Hepatocyte (in vitro differentiated cells): ENCODE results near the gene NT5DC1. TPM values are rescaled to one million over a fixed set of nuclear protein-coding genes. Genes with fewer than 3 reads are reported as not detected.

Experiments used
- DNase-seq: peaks from one replicate; pipeline ENCODE4 v3.0.0-alpha.2; 2016; ENCODE audit warnings: low spot score
- H2AFZ ChIP-seq: fragments of 200-600 bp; sonication (generic); 2 replicates; pipeline ENCODE4 v1.6.0; 2016; ENCODE audit warnings: antibody characterized with exemption, mild to moderate bottlenecking
- H3K27ac ChIP-seq: fragments of 200-600 bp; sonication (generic); 2 replicates; pipeline ENCODE4 v1.5.1; 2016; ENCODE audit warnings: mild to moderate bottlenecking
- H3K27me3 ChIP-seq: fragments of 200-600 bp; sonication (generic); 2 replicates; pipeline ENCODE4 v1.6.1; 2016
- H3K36me3 ChIP-seq: fragments of 200-600 bp; sonication (generic); replicated peaks from 2 replicates; pipeline ENCODE4 v1.5.1; 2016; ENCODE audit warnings: low read depth; ENCODE audit not compliant: insufficient read depth
- H3K4me1 ChIP-seq: fragments of 200-600 bp; sonication (generic); 2 replicates; pipeline ENCODE4 v1.5.1; 2016; ENCODE audit warnings: mild to moderate bottlenecking, moderate library complexity; ENCODE audit not compliant: insufficient read depth
- H3K4me2 ChIP-seq: fragments of 200-600 bp; sonication (generic); 2 replicates; pipeline ENCODE4 v1.6.0; 2016
- H3K4me3 ChIP-seq: fragments of 200-600 bp; sonication (generic); 2 replicates; pipeline ENCODE4 v1.5.1; 2016; ENCODE audit warnings: mild to moderate bottlenecking
- H3K79me2 ChIP-seq: fragments of 200-600 bp; sonication (generic); 2 replicates; pipeline ENCODE4 v1.6.0; 2017; ENCODE audit warnings: mild to moderate bottlenecking
- H3K9me2 ChIP-seq: fragments of 200-600 bp; sonication (generic); replicated peaks from 2 replicates; pipeline ENCODE4 v1.6.0; 2017; ENCODE audit warnings: mild to moderate bottlenecking; ENCODE audit not compliant: insufficient read depth
- H3K9me3 ChIP-seq: fragments of 200-600 bp; sonication (generic); 2 replicates; pipeline ENCODE4 v1.5.1; 2016; ENCODE audit warnings: low read depth, mild to moderate bottlenecking
- H4K20me1 ChIP-seq: fragments of 200-600 bp; sonication (generic); 2 replicates; pipeline ENCODE4 v1.6.0; 2016; ENCODE audit warnings: mild to moderate bottlenecking; ENCODE audit not compliant: insufficient read depth, poor library complexity, severe bottlenecking
- EZH2 ChIP-seq: fragments of 200-600 bp; sonication (generic); IDR thresholded peaks from 2 replicates; pipeline ENCODE4 v1.6.1; 2016; ENCODE audit warnings: antibody characterized with exemption, mild to moderate bottlenecking, borderline replicate concordance
- EZH2phosphoT487 ChIP-seq: fragments of 200-600 bp; sonication (generic); IDR thresholded peaks from one replicate; pipeline ENCODE4 v1.6.1; 2018; ENCODE audit warnings: antibody characterized with exemption, mild to moderate bottlenecking, low read depth, moderate library complexity; ENCODE audit not compliant: unreplicated experiment, severe bottlenecking
- WGBS: methylation state at CpG from one replicate; pipeline ENCODE4 v1.1.6; 2016; ENCODE audit warnings: low lambda C conversion rate; ENCODE audit errors: missing lambda C conversion rate; 5-methylcytosine and 5-hydroxymethylcytosine counted together
- polyA plus RNA-seq: library from polyadenylated mRNA; unstranded; fragments of >200 nt; fragmentation: Nextera tagmentation; extraction: Ambion mirVana; gene quantifications from 2 replicates; pipeline ENCODE4 v1.2.1, GENCODE V29; 2016
- total RNA-seq: library from RNA; depleted of rRNA; stranded (reverse); fragments of >200 nt; gene quantifications from 2 replicates; pipeline ENCODE4 v1.2.3, GENCODE V29; 2014
- TF ChIP-seq, protein P1 (sequence below): fragments of 200-600 bp; sonication (generic); IDR thresholded peaks from 2 replicates; pipeline ENCODE4 v1.5.1; 2016; ENCODE audit warnings: antibody characterized with exemption, mild to moderate bottlenecking; ENCODE audit not compliant: poor library complexity

NT5DC1 gene
- total and polyA plus RNA-seq, 2 experiments from 2014 or later = 11.4 to 27.8 TPM

DNA sequence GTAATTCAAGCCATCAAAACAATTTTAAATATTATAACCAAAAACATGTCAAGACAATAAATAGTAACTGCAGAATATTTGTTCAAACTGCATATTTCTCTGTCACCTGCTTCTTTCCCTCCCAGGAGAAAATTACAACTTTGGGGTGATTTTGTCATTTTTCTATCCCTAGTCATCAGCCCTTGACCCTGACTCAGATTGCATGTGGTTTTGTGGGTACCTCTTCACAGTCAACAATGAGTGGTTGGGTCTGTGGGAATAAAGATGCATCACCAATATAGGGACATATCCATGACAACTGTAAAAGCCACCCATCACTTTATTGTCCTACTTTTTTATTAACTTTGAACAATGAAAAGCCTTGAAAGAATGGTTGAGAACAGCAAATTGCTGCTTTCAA, 18.0 kb downstream of the NT5DC1 start:
- DNase-seq = no peak
- no peak for TF ChIP-seq EZH2phosphoT487
- no peak for TF ChIP-seq EZH2
- TF ChIP-seq, protein P1, sequence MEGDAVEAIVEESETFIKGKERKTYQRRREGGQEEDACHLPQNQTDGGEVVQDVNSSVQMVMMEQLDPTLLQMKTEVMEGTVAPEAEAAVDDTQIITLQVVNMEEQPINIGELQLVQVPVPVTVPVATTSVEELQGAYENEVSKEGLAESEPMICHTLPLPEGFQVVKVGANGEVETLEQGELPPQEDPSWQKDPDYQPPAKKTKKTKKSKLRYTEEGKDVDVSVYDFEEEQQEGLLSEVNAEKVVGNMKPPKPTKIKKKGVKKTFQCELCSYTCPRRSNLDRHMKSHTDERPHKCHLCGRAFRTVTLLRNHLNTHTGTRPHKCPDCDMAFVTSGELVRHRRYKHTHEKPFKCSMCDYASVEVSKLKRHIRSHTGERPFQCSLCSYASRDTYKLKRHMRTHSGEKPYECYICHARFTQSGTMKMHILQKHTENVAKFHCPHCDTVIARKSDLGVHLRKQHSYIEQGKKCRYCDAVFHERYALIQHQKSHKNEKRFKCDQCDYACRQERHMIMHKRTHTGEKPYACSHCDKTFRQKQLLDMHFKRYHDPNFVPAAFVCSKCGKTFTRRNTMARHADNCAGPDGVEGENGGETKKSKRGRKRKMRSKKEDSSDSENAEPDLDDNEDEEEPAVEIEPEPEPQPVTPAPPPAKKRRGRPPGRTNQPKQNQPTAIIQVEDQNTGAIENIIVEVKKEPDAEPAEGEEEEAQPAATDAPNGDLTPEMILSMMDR = no peak
- Histone ChIP-seq H3K27me3 (no peaks in the 10 kb centered on the region), H3K27ac (no peak overlapping the region), H3K79me2 (no peaks in the 10 kb centered on the region), H2AFZ (no peak overlapping the region), H3K4me3 (no peak overlapping the region), H3K9me3 (no peaks in the 10 kb centered on the region), H3K36me3 (no peaks in the 10 kb centered on the region), H3K4me1 (no peaks in the 10 kb centered on the region), H3K9me2 (no peaks in the 10 kb centered on the region), H4K20me1 (no peaks in the 10 kb centered on the region), H3K4me2 (no peak overlapping the region)

GRCh38 chr6:116120430-116120829, 19.8 kb downstream of the NT5DC1 start:
- Histone ChIP-seq H3K27me3 (no peaks in the 10 kb centered on the region), H3K36me3 (no peaks in the 10 kb centered on the region), H3K79me2 (no peaks in the 10 kb centered on the region), H3K9me3 (no peaks in the 10 kb centered on the region), H4K20me1 (no peaks in the 10 kb centered on the region), H3K27ac (no peak overlapping the region), H3K4me2 (no peak overlapping the region), H3K9me2 (no peaks in the 10 kb centered on the region), H3K4me1 (no peaks in the 10 kb centered on the region), H2AFZ (no peak overlapping the region), H3K4me3 (no peak overlapping the region)
- TF ChIP-seq EZH2 (no peak), EZH2phosphoT487 (no peak)
- TF ChIP-seq, protein P1 = no peak
- 96% methylated on average over 3 of the region's 3 CpGs for WGBS
- DNase-seq = no peak

- Histone ChIP-seq H3K79me2 (no peaks in the 10 kb centered on the region), H3K4me1 (no peaks in the 10 kb centered on the region), H3K4me3 (no peak within 1 kb of the TSS), H3K36me3 (no peaks in the 10 kb centered on the region), H3K9me3 (no peaks in the 10 kb centered on the region), H3K4me2 (no peak within 1 kb of the TSS), H3K27me3 (no peaks in the 10 kb centered on the region), H3K27ac (no peak within 1 kb of the TSS), H4K20me1 (no peaks in the 10 kb centered on the region), H2AFZ (no peak within 1 kb of the TSS), H3K9me2 (no peaks in the 10 kb centered on the region)
- DNase-seq = no peak
- 98% methylated on average over 6 of the region's 6 CpGs for WGBS
- TF ChIP-seq, protein P1 = no peak
- TF ChIP-seq EZH2phosphoT487 (no peak), EZH2 (no peak)
Measured at GRCh38 chr6:116126032-116126431, 25.4 kb downstream of the NT5DC1 start, which contains the start of gene COL10A1. Gene COL10A1, minus strand, starts transcription at chr6:116126132. Its CDS starts 640 bp downstream, at chr6:116125492.

DNA sequence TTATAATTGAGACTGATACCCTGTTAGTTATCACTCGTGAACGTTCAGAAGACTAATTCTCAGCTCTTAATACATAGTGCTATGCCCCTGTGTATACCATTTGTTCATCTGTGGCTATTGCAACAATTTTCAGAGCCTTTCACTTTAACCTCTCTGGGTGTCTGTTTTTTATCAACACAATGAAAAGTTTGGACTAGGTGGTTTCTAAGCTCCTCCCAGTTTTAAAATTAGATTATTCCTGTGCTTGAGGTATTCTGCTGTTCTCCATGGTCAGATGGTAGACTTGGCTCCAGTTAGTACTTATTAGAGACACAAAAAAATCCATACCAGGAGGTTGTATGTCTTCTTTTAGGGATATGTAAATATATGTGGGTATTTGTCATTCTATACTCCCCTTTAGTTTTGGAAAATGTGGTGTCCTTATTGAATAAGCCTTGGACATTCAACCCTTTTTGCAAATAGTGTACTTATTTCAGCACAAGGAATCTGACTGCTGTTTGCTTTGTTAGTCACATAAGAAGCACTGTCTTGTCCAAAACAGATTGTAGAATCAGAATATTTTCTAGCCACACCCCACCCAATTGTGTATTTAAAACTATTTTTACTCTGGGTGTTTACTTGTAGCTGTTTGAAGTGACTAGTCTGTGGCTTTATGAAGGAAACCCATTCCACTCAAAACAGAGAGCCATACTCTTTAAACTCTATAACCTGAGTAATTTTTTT, 27.3 kb downstream of the NT5DC1 start:
- H2AFZ ChIP-seq = no peak overlapping the region
- no peak for DNase-seq
- no peaks in the 10 kb centered on the region for H3K36me3 ChIP-seq
- no peak overlapping the region for H3K4me2 ChIP-seq
- H3K9me2 ChIP-seq = no peaks in the 10 kb centered on the region
- no peak overlapping the region for H3K27ac ChIP-seq
- H3K4me1 ChIP-seq = no peaks in the 10 kb centered on the region
- H3K27me3 ChIP-seq = no peaks in the 10 kb centered on the region
- no peaks in the 10 kb centered on the region for H3K79me2 ChIP-seq
- TF ChIP-seq, protein P1 = no peak
- TF ChIP-seq EZH2 (no peak), EZH2phosphoT487 (no peak)
- no peaks in the 10 kb centered on the region for H3K9me3 ChIP-seq
- H4K20me1 ChIP-seq = no peaks in the 10 kb centered on the region
- no peak overlapping the region for H3K4me3 ChIP-seq
- 79% methylated on average over 2 of the region's 2 CpGs for WGBS
